HepG2 (cell line): ENCODE results near the gene PODXL. TPM values are rescaled to one million over a fixed set of nuclear protein-coding genes. Genes with fewer than 3 reads are reported as not detected.

Source experiments
- ATF7 ChIP-seq, 2 experiments: fragments of 450-650 bp in 1 of 2; sonication (generic) in 1 of 2; formaldehyde crosslinking in 1 of 2; IDR thresholded peaks; 2 replicates each; pipeline versions ENCODE4 v1.4.0 to v1.6.1; 2016 to 2020; ENCODE audit warnings: antibody characterized with exemption in 1 of 2, mild to moderate bottlenecking in 1 of 2, missing genetic modification reagents in 1 of 2
- HDAC2 ChIP-seq: sonication (generic); formaldehyde crosslinking; IDR thresholded peaks from 2 replicates; pipeline ENCODE4 v1.4.0; 2020; ENCODE audit warnings: missing genetic modification reagents
- HNRNPK ChIP-seq: fragments of 200-400 bp; formaldehyde crosslinking; IDR thresholded peaks from 2 replicates; pipeline ENCODE4 v1.6.1; 2018; ENCODE audit warnings: low read length, low read depth, moderate library complexity, mild to moderate bottlenecking; ENCODE audit not compliant: poor library complexity, severe bottlenecking
- KDM2A ChIP-seq: sonication (generic); formaldehyde crosslinking; IDR thresholded peaks from 2 replicates; pipeline ENCODE4 v1.4.0; 2020; ENCODE audit warnings: low read depth, missing genetic modification reagents, borderline replicate concordance
- MTF2 ChIP-seq: sonication (generic); formaldehyde crosslinking; IDR thresholded peaks from 2 replicates; pipeline ENCODE4 v1.5.0; 2020; ENCODE audit warnings: missing genetic modification reagents, borderline replicate concordance
- NFKB2 ChIP-seq: sonication (generic); formaldehyde crosslinking; IDR thresholded peaks from 2 replicates; pipeline ENCODE4 v1.4.0; 2020; ENCODE audit warnings: missing genetic modification reagents, borderline replicate concordance
- SMAD1 ChIP-seq: sonication (generic); formaldehyde crosslinking; IDR thresholded peaks from 2 replicates; pipeline ENCODE4 v1.4.0; 2020; ENCODE audit warnings: missing genetic modification reagents, low read depth, mild to moderate bottlenecking, borderline replicate concordance
- TAF15 ChIP-seq: fragments of 200-400 bp; formaldehyde crosslinking; IDR thresholded peaks from one replicate; pipeline ENCODE4 v1.6.1; 2018; ENCODE audit warnings: mild to moderate bottlenecking, low read depth, low read length; ENCODE audit not compliant: poor library complexity, severe bottlenecking
- U2AF2 ChIP-seq: fragments of 200-400 bp; formaldehyde crosslinking; IDR thresholded peaks from 2 replicates; pipeline ENCODE4 v1.6.1; 2017; ENCODE audit warnings: low read depth, mild to moderate bottlenecking, low read length
- polyA plus RNA-seq, 8 experiments: library from polyadenylated mRNA; depleted of rRNA in 3 of 8; stranded (reverse) in 7 of 8; unstranded in 1 of 8; fragments of >200 nt; fragmentation: Illumina TruSeq in 4 of 8; extraction: Trizol in 4 of 8; gene quantifications; 2 replicates each; pipeline versions ENCODE4 v1.2.1 to v1.2.3, GENCODE V29; 2011 to 2016; ENCODE audit warnings: low read depth in 4 of 8, missing spikeins in 1 of 8, mixed read lengths in 1 of 8; ENCODE audit not compliant: insufficient read depth in 1 of 8
- total RNA-seq, 5 experiments: library from RNA; depleted of rRNA; stranded (reverse); fragments of >200 nt; fragmentation: Illumina TruSeq; extraction: Trizol; gene quantifications; 2 replicates each; pipeline ENCODE4 v1.2.3, GENCODE V29; 2016; ENCODE audit warnings: low read depth in 1 of 5
- TF ChIP-seq, protein P1 (sequence below): sonication (generic); formaldehyde crosslinking; IDR thresholded peaks from 2 replicates; pipeline ENCODE4 v1.5.0; 2020; ENCODE audit warnings: missing genetic modification reagents
- TF ChIP-seq, protein P2 (sequence below): IDR thresholded peaks from 2 replicates; pipeline ENCODE4 v1.6.1; 2016; ENCODE audit warnings: low read depth, missing genetic modification reagents, missing compliant biosample characterization
- TF ChIP-seq, protein P3 (sequence below): sonication (generic); formaldehyde crosslinking; IDR thresholded peaks from 2 replicates; pipeline ENCODE4 v1.5.0; 2020; ENCODE audit warnings: mild to moderate bottlenecking, missing genetic modification reagents, borderline replicate concordance

The PODXL gene
- total and polyA plus RNA-seq, 2 of the 13 experiments (the other 11 are each of a cell fraction or from before 2014, with no cell fraction given): 0.22 to 0.54 TPM

DNA sequence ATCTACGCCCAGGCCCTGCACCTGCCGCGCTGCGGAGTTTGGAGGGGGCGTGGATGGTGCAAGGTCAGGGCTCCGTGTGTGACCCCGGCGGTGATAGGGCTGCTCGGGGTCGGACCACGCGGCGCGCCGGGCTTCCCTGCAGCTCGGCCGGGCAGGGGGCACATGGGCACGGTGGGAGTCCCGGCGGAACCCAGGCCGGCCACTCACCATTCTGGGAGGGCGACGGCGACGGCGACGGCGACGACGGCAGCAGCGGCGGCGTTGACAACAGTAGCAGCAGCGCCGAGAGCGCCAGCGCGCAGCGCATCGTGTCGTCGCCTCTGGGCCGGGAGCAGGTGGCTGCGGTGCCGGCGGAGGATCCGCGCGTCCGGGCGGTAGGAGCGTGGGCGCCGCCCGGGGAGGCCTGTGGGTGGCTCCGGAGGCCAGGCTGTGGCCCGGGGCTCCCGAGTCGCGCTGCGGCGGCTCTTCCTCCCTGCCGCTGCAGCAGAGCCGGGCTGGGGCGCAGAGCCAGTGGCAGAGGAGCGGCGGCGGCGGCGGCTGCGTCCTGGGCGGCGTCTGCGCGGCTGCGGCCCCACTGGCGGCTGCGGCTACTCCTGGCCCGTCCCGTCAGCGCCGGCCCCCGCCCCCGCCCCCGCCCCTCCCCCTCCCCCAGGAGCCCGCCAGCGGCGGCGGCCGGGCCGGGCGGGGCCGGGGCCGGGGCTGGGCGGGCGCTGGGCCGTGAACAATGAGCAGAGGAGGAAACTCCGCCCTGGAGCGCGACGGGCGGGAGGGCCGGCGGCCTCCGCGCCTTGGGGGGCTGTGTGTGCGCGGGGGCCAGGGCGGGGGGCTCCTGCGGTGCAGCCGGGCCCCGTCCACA lies at the start of gene PODXL (continued):
- TF ChIP-seq, protein P1, sequence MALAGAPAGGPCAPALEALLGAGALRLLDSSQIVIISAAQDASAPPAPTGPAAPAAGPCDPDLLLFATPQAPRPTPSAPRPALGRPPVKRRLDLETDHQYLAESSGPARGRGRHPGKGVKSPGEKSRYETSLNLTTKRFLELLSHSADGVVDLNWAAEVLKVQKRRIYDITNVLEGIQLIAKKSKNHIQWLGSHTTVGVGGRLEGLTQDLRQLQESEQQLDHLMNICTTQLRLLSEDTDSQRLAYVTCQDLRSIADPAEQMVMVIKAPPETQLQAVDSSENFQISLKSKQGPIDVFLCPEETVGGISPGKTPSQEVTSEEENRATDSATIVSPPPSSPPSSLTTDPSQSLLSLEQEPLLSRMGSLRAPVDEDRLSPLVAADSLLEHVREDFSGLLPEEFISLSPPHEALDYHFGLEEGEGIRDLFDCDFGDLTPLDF (CRISPR knock-in tag): no peak
- TF ChIP-seq, protein P2, sequence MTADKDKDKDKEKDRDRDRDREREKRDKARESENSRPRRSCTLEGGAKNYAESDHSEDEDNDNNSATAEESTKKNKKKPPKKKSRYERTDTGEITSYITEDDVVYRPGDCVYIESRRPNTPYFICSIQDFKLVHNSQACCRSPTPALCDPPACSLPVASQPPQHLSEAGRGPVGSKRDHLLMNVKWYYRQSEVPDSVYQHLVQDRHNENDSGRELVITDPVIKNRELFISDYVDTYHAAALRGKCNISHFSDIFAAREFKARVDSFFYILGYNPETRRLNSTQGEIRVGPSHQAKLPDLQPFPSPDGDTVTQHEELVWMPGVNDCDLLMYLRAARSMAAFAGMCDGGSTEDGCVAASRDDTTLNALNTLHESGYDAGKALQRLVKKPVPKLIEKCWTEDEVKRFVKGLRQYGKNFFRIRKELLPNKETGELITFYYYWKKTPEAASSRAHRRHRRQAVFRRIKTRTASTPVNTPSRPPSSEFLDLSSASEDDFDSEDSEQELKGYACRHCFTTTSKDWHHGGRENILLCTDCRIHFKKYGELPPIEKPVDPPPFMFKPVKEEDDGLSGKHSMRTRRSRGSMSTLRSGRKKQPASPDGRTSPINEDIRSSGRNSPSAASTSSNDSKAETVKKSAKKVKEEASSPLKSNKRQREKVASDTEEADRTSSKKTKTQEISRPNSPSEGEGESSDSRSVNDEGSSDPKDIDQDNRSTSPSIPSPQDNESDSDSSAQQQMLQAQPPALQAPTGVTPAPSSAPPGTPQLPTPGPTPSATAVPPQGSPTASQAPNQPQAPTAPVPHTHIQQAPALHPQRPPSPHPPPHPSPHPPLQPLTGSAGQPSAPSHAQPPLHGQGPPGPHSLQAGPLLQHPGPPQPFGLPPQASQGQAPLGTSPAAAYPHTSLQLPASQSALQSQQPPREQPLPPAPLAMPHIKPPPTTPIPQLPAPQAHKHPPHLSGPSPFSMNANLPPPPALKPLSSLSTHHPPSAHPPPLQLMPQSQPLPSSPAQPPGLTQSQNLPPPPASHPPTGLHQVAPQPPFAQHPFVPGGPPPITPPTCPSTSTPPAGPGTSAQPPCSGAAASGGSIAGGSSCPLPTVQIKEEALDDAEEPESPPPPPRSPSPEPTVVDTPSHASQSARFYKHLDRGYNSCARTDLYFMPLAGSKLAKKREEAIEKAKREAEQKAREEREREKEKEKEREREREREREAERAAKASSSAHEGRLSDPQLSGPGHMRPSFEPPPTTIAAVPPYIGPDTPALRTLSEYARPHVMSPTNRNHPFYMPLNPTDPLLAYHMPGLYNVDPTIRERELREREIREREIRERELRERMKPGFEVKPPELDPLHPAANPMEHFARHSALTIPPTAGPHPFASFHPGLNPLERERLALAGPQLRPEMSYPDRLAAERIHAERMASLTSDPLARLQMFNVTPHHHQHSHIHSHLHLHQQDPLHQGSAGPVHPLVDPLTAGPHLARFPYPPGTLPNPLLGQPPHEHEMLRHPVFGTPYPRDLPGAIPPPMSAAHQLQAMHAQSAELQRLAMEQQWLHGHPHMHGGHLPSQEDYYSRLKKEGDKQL (CRISPR knock-in tag): no peak
- TF ChIP-seq KDM2A (CRISPR knock-in tag): no peak
- no peak for TF ChIP-seq TAF15
- TF ChIP-seq HDAC2: no peak
- no peak for TF ChIP-seq ATF7 (IDR thresholded peaks at IDR 0.05)
- TF ChIP-seq ATF7 (CRISPR knock-in tag; IDR thresholded peaks at IDR 0.05): no peak
- TF ChIP-seq U2AF2: no peak
- TF ChIP-seq NFKB2 (CRISPR knock-in tag): no peak
- TF ChIP-seq SMAD1: peak; percentile 68; the same call in 1 of the 2 replicates
- peak; percentile 82 for TF ChIP-seq MTF2
- TF ChIP-seq, protein P3, sequence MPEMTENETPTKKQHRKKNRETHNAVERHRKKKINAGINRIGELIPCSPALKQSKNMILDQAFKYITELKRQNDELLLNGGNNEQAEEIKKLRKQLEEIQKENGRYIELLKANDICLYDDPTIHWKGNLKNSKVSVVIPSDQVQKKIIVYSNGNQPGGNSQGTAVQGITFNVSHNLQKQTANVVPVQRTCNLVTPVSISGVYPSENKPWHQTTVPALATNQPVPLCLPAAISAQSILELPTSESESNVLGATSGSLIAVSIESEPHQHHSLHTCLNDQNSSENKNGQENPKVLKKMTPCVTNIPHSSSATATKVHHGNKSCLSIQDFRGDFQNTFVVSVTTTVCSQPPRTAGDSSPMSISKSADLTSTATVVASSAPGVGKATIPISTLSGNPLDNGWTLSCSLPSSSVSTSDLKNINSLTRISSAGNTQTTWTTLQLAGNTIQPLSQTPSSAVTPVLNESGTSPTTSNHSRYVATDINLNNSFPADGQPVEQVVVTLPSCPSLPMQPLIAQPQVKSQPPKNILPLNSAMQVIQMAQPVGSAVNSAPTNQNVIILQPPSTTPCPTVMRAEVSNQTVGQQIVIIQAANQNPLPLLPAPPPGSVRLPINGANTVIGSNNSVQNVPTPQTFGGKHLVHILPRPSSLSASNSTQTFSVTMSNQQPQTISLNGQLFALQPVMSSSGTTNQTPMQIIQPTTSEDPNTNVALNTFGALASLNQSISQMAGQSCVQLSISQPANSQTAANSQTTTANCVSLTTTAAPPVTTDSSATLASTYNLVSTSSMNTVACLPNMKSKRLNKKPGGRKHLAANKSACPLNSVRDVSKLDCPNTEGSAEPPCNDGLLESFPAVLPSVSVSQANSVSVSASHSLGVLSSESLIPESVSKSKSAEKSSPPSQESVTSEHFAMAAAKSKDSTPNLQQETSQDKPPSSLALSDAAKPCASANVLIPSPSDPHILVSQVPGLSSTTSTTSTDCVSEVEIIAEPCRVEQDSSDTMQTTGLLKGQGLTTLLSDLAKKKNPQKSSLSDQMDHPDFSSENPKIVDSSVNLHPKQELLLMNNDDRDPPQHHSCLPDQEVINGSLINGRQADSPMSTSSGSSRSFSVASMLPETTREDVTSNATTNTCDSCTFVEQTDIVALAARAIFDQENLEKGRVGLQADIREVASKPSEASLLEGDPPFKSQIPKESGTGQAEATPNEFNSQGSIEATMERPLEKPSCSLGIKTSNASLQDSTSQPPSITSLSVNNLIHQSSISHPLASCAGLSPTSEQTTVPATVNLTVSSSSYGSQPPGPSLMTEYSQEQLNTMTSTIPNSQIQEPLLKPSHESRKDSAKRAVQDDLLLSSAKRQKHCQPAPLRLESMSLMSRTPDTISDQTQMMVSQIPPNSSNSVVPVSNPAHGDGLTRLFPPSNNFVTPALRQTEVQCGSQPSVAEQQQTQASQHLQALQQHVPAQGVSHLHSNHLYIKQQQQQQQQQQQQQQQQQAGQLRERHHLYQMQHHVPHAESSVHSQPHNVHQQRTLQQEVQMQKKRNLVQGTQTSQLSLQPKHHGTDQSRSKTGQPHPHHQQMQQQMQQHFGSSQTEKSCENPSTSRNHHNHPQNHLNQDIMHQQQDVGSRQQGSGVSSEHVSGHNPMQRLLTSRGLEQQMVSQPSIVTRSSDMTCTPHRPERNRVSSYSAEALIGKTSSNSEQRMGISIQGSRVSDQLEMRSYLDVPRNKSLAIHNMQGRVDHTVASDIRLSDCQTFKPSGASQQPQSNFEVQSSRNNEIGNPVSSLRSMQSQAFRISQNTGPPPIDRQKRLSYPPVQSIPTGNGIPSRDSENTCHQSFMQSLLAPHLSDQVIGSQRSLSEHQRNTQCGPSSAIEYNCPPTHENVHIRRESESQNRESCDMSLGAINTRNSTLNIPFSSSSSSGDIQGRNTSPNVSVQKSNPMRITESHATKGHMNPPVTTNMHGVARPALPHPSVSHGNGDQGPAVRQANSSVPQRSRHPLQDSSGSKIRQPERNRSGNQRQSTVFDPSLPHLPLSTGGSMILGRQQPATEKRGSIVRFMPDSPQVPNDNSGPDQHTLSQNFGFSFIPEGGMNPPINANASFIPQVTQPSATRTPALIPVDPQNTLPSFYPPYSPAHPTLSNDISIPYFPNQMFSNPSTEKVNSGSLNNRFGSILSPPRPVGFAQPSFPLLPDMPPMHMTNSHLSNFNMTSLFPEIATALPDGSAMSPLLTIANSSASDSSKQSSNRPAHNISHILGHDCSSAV: no peak
- TF ChIP-seq HNRNPK: peak; percentile 55
